Natural killer cell (primary cell): Measurements from ENCODE around the gene SIRT1. TPM values are rescaled to one million over a fixed set of nuclear protein-coding genes. Genes with fewer than 3 reads are reported as not detected.
"Not testable (repeated sequence)": the region's sequence is repeated elsewhere in the genome, so short reads cannot be mapped to it uniquely, and the experiment has no call there.

Experiments used
- ATAC-seq, 3 donors: fragments of 150-1000 bp in 2 of 3; fragments of 200-7000 bp in 1 of 3; cut with Tn5 transposase; 1 replicate in 1 of 3; 2 replicates in 2 of 3; pipeline ENCODE4 v1.10.0; 2021; ENCODE audit warnings: mild to moderate bottlenecking in 2 of 3, moderate library complexity in 2 of 3
- DNase-seq, 2 donors: peaks; one replicate each; pipeline versions ENCODE4 v3.0.0 to v3.0.0-alpha.2; 2013 to 2021; ENCODE audit warnings: mixed read lengths in 1 of 2
- H3K27ac ChIP-seq: one replicate; pipeline ENCODE4 v1.5.1; 2013; ENCODE audit warnings: mild to moderate bottlenecking, low read length
- H3K27me3 ChIP-seq: one replicate; pipeline ENCODE4 v1.6.1; 2013; ENCODE audit warnings: low read length; ENCODE audit not compliant: control insufficient read depth, insufficient read depth
- H3K36me3 ChIP-seq: one replicate; pipeline ENCODE4 v1.6.1; 2013; ENCODE audit warnings: low read length; ENCODE audit not compliant: control insufficient read depth, insufficient read depth
- H3K4me1 ChIP-seq: one replicate; pipeline ENCODE4 v1.6.1; 2013; ENCODE audit warnings: low read length; ENCODE audit not compliant: control insufficient read depth, insufficient read depth
- H3K4me3 ChIP-seq: one replicate; pipeline ENCODE4 v1.5.1; 2013; ENCODE audit warnings: low read length
- H3K9me3 ChIP-seq: one replicate; pipeline ENCODE4 v1.6.1; 2013; ENCODE audit warnings: low read length; ENCODE audit not compliant: control insufficient read depth, insufficient read depth
- H3K27ac Mint-ChIP-seq, 2 donors: one replicate each; pipeline ENCODE4 v1.8.0; 2022; ENCODE audit warnings: mild to moderate bottlenecking in 2 of 2, mixed read lengths in 2 of 2, moderate library complexity in 1 of 2
- H3K27me3 Mint-ChIP-seq, 2 donors: one replicate each; pipeline ENCODE4 v1.8.0; 2022; ENCODE audit warnings: low read depth in 2 of 2, mixed read lengths in 2 of 2
- H3K36me3 Mint-ChIP-seq: one replicate; pipeline ENCODE4 v1.8.0; 2022; ENCODE audit warnings: mixed read lengths
- H3K4me1 Mint-ChIP-seq, 2 donors: one replicate each; pipeline ENCODE4 v1.8.0; 2022; ENCODE audit warnings: mixed read lengths in 2 of 2
- H3K4me3 Mint-ChIP-seq: one replicate; pipeline ENCODE4 v1.8.0; 2022; ENCODE audit warnings: mild to moderate bottlenecking, moderate library complexity, mixed read lengths
- H3K9me3 Mint-ChIP-seq, 2 donors: one replicate each; pipeline ENCODE4 v1.8.0; 2022; ENCODE audit warnings: mixed read lengths in 2 of 2
- WGBS: methylation state at CpG from one replicate; pipeline ENCODE4 v1.1.7; 2013; ENCODE audit warnings: missing lambda C conversion rate; ENCODE audit not compliant: insufficient coverage; 5-methylcytosine and 5-hydroxymethylcytosine counted together
- intact Hi-C: fragments of 100-400 bp; cut with micrococcal nuclease; formaldehyde crosslinking; loops from one replicate; pipeline ENCODE4 v1.14.2; 2022
- total RNA-seq, 4 donors: library from RNA; stranded (reverse); fragments of 120-200 nt in 1 of 4; gene quantifications; one replicate each; pipeline versions ENCODE4 v1.2.3 to v1.2.4, GENCODE V29; 2013 to 2022
- TF ChIP-seq, protein P1 (sequence below): fragments of 200-600 bp; IDR thresholded peaks from one replicate; pipeline ENCODE4 v1.8.0; 2022; ENCODE audit warnings: antibody characterized with exemption

Gene SIRT1
- total RNA-seq, 3 donors from 2014 or later (not counting 1 experiment from before 2014, with no cell fraction given) = 38.2 to 51.0 (median 48.2) TPM

DNA sequence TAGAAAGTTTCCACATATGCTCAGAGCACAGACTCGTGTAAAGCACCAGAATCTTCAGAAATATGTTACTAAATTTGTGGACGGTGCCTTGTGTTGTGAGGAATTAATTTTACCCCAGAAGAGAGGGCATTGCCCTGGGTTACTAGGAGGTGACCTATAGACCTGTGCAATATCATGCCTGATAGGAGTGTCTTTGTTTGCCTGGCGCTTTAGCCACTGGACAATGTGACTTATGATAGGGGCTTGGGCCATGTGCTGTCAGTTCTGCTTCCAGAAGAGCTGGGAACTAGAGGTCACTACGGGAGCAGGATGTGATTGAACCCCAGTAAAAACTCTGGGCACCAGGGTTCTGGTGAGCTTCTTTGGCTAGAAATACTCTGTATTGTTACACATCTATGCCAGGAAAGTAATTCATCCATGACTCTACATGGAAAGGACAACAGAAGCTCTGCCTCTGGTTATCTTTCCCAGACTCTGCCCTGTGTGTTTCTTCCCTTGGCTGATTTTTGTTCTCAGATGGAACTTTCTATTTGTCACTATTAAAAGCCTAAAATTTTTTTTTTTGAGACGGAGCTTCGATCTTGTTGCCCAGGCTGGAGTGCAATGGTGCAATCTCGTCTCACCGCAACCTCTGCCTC is 75.5 kb downstream of the SIRT1 start:
- Histone ChIP-seq H3K4me1 (no peaks in the 10 kb centered on the region), H3K27ac (no peak overlapping the region), H3K4me3 (no peak overlapping the region), H3K36me3 (peaks cover 6% of the 10 kb centered on the region), H3K9me3 (no peaks in the 10 kb centered on the region), H3K27me3 (no peaks in the 10 kb centered on the region)
- TF ChIP-seq, protein P1, sequence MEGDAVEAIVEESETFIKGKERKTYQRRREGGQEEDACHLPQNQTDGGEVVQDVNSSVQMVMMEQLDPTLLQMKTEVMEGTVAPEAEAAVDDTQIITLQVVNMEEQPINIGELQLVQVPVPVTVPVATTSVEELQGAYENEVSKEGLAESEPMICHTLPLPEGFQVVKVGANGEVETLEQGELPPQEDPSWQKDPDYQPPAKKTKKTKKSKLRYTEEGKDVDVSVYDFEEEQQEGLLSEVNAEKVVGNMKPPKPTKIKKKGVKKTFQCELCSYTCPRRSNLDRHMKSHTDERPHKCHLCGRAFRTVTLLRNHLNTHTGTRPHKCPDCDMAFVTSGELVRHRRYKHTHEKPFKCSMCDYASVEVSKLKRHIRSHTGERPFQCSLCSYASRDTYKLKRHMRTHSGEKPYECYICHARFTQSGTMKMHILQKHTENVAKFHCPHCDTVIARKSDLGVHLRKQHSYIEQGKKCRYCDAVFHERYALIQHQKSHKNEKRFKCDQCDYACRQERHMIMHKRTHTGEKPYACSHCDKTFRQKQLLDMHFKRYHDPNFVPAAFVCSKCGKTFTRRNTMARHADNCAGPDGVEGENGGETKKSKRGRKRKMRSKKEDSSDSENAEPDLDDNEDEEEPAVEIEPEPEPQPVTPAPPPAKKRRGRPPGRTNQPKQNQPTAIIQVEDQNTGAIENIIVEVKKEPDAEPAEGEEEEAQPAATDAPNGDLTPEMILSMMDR = no peak
- 90% methylated on average over 8 of the region's 8 CpGs for WGBS
- no peaks in the 10 kb centered on the region for H3K4me1 Mint-ChIP-seq
- intact Hi-C loops = no loop called here
- H3K27ac Mint-ChIP-seq = no peak overlapping the region
- DNase-seq (no peak), ATAC-seq (no peak)
- H3K4me3 Mint-ChIP-seq = no peak overlapping the region
- no peaks in the 10 kb centered on the region for H3K27me3 Mint-ChIP-seq
- H3K36me3 Mint-ChIP-seq = no peaks in the 10 kb centered on the region
- H3K9me3 Mint-ChIP-seq = no peaks in the 10 kb centered on the region

DNA sequence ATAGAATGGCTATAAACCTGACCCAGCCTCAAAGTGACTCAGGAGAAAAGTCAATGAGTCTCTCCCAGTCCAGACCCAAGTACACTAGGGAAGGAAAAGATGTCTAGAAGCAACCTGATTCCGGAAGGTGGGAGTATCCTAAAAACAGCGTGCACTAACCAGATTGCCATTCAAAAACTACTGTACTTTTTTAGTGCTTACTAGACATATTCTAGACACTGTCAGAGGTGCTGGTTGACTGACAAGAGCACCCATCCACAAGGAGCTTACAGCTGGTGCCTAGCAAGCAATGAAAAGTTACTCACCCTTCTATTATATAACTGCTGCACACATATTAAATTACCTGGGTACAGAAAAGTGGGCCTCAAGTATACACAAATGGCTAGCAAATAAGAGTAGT is 81.0 kb downstream of the SIRT1 start:
- peaks cover 18% of the 10 kb centered on the region for H3K36me3 ChIP-seq
- no peaks in the 10 kb centered on the region for H3K4me1 ChIP-seq
- DNase-seq = no peak
- no peak overlapping the region for H3K4me3 Mint-ChIP-seq
- H3K36me3 Mint-ChIP-seq = peaks cover 2% of the 10 kb centered on the region
- 95% methylated on average over 2 of the region's 2 CpGs for WGBS
- no peaks in the 10 kb centered on the region for H3K27me3 ChIP-seq
- no peak overlapping the region for H3K27ac Mint-ChIP-seq
- H3K4me1 Mint-ChIP-seq = peaks cover 12 to 22% of the 10 kb centered on the region in 2 donors
- H3K27me3 Mint-ChIP-seq = no peaks in the 10 kb centered on the region
- no peak for ATAC-seq
- TF ChIP-seq, protein P1 = no peak
- intact Hi-C loops = no loop called here
- H3K9me3 Mint-ChIP-seq = no peaks in the 10 kb centered on the region
- no peak overlapping the region for H3K27ac ChIP-seq
- H3K4me3 ChIP-seq = no peak overlapping the region
- peaks cover 3% of the 10 kb centered on the region for H3K9me3 ChIP-seq

DNA sequence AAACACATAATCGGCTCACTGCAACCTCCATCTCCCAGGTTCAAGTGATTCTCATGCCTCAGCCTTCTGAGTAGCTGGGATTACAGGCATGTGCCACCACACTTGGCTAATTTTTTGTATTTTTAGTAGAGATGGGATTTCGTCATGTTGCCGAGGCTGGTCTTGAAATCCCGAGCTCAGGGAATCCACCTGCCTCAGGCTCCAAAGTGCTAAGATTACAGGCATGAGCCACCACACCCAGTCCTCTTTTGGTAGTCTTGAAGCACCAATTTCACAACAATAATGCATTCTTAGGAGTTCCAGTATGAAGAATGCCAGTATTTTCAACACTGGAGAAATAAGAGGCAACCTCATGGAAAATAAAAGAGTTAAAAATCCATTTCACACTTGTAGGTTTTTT is 81.6 kb downstream of the SIRT1 start:
- H3K4me3 ChIP-seq, H3K36me3 Mint-ChIP-seq, H3K9me3 Mint-ChIP-seq, H3K27ac Mint-ChIP-seq, DNase-seq, H3K27me3 Mint-ChIP-seq, H3K4me3 Mint-ChIP-seq, H3K9me3 ChIP-seq, H3K27me3 ChIP-seq, H3K4me1 ChIP-seq, intact Hi-C loops, ATAC-seq, H3K27ac ChIP-seq: not testable (repeated sequence)
- peaks cover 15% of the 10 kb centered on the region for H3K36me3 ChIP-seq
- H3K4me1 Mint-ChIP-seq = peaks cover 12 to 22% of the 10 kb centered on the region in 2 donors
- 100% methylated on average over 4 of the region's 4 CpGs for WGBS

Other genes starting within 250 kb of the SIRT1 start
- not detected for gene CTNNA3, start 188.5 kb upstream of the SIRT1 start, total RNA-seq
- gene DNAJC12, start 46.5 kb upstream of the SIRT1 start, total RNA-seq = not detected
- gene HERC4, start 190.6 kb downstream of the SIRT1 start, total RNA-seq = 100 to 1,000 TPM in 1 of 3 donors, 10 to 100 TPM in 2; 78.4 to 104 (median 83.9) TPM
- not detected for gene MYPN, start 224.8 kb downstream of the SIRT1 start, total RNA-seq